ENCODE results near the gene PTPRT. TPM values are rescaled to one million over a fixed set of nuclear protein-coding genes. Genes with fewer than 3 reads are reported as not detected.

The PTPRT gene
- total and polyA plus RNA-seq, 2 experiments from 2014 or later, result not detected

DNA sequence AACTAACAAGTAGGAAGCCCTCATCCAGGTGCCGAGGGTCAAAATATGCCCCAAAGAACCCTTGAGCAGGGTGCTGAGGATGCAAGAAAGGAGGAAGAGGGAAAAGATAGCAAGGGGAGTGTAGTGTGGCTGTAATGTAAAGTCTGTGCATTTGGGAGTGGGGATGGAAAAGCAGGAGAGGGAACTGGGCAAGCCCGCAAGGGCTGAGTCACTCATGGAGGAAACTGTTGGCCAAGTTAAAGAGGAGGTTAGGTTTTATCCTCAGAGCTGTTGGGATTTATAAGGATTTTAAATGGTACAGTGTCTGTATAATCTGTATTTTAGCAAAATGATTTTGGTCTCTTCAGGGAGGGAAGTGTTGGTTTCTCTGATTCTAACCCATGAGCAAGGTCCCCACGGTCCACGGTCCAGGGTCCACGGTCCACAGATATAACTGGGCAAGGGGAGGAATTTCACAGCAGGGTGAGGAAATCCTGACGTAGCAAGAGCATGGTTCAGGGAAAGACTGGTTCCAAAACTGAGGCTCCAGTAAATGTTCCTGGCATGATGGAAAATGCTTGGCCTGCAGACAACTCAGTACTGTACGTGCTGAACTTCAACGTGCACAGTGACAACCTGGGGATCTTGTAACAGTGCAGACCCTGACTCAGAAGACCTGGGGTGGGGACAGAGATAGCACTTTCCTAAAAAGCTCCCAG, 759.8 kb downstream of the PTPRT start (continued):
- TF ChIP-seq ETS1 (IDR thresholded peaks at IDR 0.05) (no peak), NANOG (IDR thresholded peaks at IDR 0.05; ENCODE audit: borderline replicate concordance) (no peak), STAT1 (IDR thresholded peaks at IDR 0.05; ENCODE audit: unreplicated experiment) (no peak), JUNB (IDR thresholded peaks at IDR 0.05; ENCODE audit: unreplicated experiment) (no peak), REST (IDR thresholded peaks at IDR 0.05; ENCODE audit: unreplicated experiment) (no peak), ZNF114 (CRISPR knock-in tag; IDR thresholded peaks at IDR 0.05) (no peak), POLR2AphosphoS5 (IDR thresholded peaks at IDR 0.05; ENCODE audit: low read depth) (no peak)

DNA sequence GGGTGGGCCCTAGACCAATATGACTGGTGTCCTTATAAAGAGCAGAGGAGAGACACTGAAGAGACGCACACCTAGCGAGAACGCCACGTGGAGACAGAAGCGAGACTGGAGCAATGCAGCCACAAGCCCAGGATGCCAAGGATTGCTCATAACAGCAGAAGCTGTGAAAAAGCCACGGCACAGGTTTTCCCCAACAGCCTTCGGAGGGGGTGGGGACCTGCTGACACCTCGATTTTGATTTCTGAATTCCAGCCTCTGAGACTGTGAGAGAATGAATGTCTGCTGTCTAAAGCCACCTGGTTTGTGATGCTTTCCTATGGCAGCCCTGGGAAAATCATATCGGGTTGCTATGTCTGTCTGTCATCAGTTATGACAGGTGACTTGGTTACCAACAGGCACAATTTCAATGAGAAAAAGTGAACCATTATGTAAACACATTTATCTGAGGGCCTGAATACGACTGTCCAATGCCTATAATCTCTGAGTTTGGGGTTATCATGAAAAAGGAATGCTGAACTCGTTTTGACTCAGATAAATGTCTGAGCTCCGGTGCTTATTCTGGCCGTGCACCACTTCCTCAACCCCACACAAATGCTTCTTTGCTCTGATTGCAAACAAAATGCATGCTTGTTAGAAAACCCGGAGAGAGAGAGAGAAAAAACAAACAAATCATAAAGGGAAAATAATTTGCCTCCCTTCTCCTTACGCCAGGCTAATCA, 769.7 kb downstream of the PTPRT start:
- no peak for ATAC-seq
- Mint-ChIP-seq H3K27me3 (ENCODE audit: insufficient read depth, low read depth, poor library complexity) (peaks cover 2% of the 10 kb centered on the region), H3K4me1 (no peaks in the 10 kb centered on the region), H3K27ac (no peak overlapping the region), H3K36me3 (ENCODE audit: low read depth) (peaks cover 27% of the 10 kb centered on the region), H3K9me3 (peaks cover 96% of the 10 kb centered on the region), H3K4me3 (no peak overlapping the region)
- no peak overlapping the region for H3K4me3 ChIP-seq
- no peak for DNase-seq (ENCODE audit: low spot score)
- no peaks in the 10 kb centered on the region for H3K9me2 ChIP-seq (ENCODE audit: insufficient read depth)
- H2AFZ ChIP-seq, result no peak overlapping the region
- H3K79me2 ChIP-seq (replicated peaks; ENCODE audit: insufficient read depth), result no peaks in the 10 kb centered on the region
- H3K27ac ChIP-seq (ENCODE audit: low read depth), result no peak overlapping the region
- no peaks in the 10 kb centered on the region for H3F3A ChIP-seq (replicated peaks; ENCODE audit: low read depth)
- H3K36me3 ChIP-seq (ENCODE audit: insufficient read depth), result peaks cover 15% of the 10 kb centered on the region; the same call in 1 of the 2 replicates
- no peak overlapping the region for H3K4me2 ChIP-seq
- no peaks in the 10 kb centered on the region for H4K20me1 ChIP-seq (replicated peaks; ENCODE audit: insufficient read depth)
- H3K4me1 ChIP-seq (ENCODE audit: insufficient read depth), result no peaks in the 10 kb centered on the region
- H3K27me3 ChIP-seq (ENCODE audit: insufficient read depth), result no peaks in the 10 kb centered on the region
- no peak for TF ChIP-seq JUNB (IDR thresholded peaks at IDR 0.05; ENCODE audit: unreplicated experiment)
- TF ChIP-seq NANOG (IDR thresholded peaks at IDR 0.05; ENCODE audit: borderline replicate concordance), result no peak
- TF ChIP-seq, protein P1, sequence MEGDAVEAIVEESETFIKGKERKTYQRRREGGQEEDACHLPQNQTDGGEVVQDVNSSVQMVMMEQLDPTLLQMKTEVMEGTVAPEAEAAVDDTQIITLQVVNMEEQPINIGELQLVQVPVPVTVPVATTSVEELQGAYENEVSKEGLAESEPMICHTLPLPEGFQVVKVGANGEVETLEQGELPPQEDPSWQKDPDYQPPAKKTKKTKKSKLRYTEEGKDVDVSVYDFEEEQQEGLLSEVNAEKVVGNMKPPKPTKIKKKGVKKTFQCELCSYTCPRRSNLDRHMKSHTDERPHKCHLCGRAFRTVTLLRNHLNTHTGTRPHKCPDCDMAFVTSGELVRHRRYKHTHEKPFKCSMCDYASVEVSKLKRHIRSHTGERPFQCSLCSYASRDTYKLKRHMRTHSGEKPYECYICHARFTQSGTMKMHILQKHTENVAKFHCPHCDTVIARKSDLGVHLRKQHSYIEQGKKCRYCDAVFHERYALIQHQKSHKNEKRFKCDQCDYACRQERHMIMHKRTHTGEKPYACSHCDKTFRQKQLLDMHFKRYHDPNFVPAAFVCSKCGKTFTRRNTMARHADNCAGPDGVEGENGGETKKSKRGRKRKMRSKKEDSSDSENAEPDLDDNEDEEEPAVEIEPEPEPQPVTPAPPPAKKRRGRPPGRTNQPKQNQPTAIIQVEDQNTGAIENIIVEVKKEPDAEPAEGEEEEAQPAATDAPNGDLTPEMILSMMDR (conservative IDR thresholded peaks at IDR 0.05; ENCODE audit: low read depth in 2 of 2), result no peak
- no peak for TF ChIP-seq ZNF462 (CRISPR knock-in tag; IDR thresholded peaks at IDR 0.05)
- TF ChIP-seq CREB1 (CRISPR knock-in tag; IDR thresholded peaks at IDR 0.05; ENCODE audit: low read depth), result no peak
